ENCODE data around the gene CDO1.
"Not testable (repeated sequence)": the region's sequence is repeated elsewhere in the genome, so short reads cannot be mapped to it uniquely, and the experiment has no call there.

CDO1 gene

GRCh38 chr5:115810761-115811160 lies 5.7 kb downstream of the CDO1 start:
- Histone ChIP-seq H3K4me3 (ENCODE audit: low read depth in 1 of 2, low read length in 1 of 2) (no peak overlapping the region), H3K4me1 (ENCODE audit: control insufficient read depth in 1 of 2, insufficient read depth in 1 of 2, low read depth in 1 of 2, low read length in 1 of 2) (peaks cover 3 to 12% of the 10 kb centered on the region in 2 experiments), H3K36me3 (no peaks in the 10 kb centered on the region), H3K9me3 (no peaks in the 10 kb centered on the region), H3K27ac (no peak overlapping the region), H3K27me3 (peaks cover 96% of the 10 kb centered on the region)
- TF ChIP-seq, protein P1, sequence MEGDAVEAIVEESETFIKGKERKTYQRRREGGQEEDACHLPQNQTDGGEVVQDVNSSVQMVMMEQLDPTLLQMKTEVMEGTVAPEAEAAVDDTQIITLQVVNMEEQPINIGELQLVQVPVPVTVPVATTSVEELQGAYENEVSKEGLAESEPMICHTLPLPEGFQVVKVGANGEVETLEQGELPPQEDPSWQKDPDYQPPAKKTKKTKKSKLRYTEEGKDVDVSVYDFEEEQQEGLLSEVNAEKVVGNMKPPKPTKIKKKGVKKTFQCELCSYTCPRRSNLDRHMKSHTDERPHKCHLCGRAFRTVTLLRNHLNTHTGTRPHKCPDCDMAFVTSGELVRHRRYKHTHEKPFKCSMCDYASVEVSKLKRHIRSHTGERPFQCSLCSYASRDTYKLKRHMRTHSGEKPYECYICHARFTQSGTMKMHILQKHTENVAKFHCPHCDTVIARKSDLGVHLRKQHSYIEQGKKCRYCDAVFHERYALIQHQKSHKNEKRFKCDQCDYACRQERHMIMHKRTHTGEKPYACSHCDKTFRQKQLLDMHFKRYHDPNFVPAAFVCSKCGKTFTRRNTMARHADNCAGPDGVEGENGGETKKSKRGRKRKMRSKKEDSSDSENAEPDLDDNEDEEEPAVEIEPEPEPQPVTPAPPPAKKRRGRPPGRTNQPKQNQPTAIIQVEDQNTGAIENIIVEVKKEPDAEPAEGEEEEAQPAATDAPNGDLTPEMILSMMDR (IDR thresholded peaks at IDR 0.05), result no peak

DNA sequence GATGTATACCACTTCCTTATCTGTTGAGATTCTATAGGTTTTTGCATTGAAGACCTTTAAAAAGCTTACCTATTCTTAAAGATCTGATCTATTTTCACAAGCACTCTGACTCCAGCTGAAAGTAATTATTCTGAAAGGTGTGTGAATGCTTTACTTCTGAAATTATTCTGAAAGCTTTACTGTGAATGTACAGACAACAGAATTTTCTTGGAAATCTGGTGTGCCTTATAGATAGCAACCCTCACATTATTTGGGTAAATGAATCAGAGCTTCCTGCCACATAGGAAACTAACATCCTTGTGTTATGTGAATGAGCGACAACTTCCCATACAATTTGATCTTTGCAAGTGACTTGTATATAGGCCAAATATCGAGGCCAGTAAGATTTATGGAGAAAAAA lies 6.5 kb downstream of the CDO1 start:
- no peak overlapping the region for H3K27ac ChIP-seq
- H3K36me3 ChIP-seq, result no peaks in the 10 kb centered on the region
- H3K27me3 ChIP-seq, result peaks cover 92% of the 10 kb centered on the region
- peaks cover 0 to 8% of the 10 kb centered on the region in 2 experiments for H3K4me1 ChIP-seq (ENCODE audit: control insufficient read depth in 1 of 2, insufficient read depth in 1 of 2, low read depth in 1 of 2, low read length in 1 of 2)
- TF ChIP-seq, protein P1 (IDR thresholded peaks at IDR 0.05), result no peak
- no peaks in the 10 kb centered on the region for H3K9me3 ChIP-seq
- H3K4me3 ChIP-seq (ENCODE audit: low read depth in 1 of 2, low read length in 1 of 2), result no peak overlapping the region

- H3K9me3 ChIP-seq; H3K36me3 ChIP-seq; H3K4me3 ChIP-seq (ENCODE audit: low read depth in 1 of 2, low read length in 1 of 2); H3K4me1 ChIP-seq (ENCODE audit: control insufficient read depth in 1 of 2, insufficient read depth in 1 of 2, low read depth in 1 of 2, low read length in 1 of 2); H3K27ac ChIP-seq: not testable (repeated sequence)
- H3K27me3 ChIP-seq, result peaks cover 73% of the 10 kb centered on the region
Measured at GRCh38 chr5:115808066-115808465, 8.4 kb downstream of the CDO1 start.

GRCh38 chr5:115807654-115808052 lies 8.8 kb downstream of the CDO1 start:
- Histone ChIP-seq H3K27me3 (peaks cover 69% of the 10 kb centered on the region), H3K9me3 (no peaks in the 10 kb centered on the region), H3K27ac (no peak overlapping the region), H3K36me3 (no peaks in the 10 kb centered on the region), H3K4me3 (ENCODE audit: low read depth in 1 of 2, low read length in 1 of 2) (no peak overlapping the region), H3K4me1 (ENCODE audit: control insufficient read depth in 1 of 2, insufficient read depth in 1 of 2, low read depth in 1 of 2, low read length in 1 of 2) (no peaks in the 10 kb centered on the region)
- TF ChIP-seq, protein P1 (IDR thresholded peaks at IDR 0.05), result no peak

DNA sequence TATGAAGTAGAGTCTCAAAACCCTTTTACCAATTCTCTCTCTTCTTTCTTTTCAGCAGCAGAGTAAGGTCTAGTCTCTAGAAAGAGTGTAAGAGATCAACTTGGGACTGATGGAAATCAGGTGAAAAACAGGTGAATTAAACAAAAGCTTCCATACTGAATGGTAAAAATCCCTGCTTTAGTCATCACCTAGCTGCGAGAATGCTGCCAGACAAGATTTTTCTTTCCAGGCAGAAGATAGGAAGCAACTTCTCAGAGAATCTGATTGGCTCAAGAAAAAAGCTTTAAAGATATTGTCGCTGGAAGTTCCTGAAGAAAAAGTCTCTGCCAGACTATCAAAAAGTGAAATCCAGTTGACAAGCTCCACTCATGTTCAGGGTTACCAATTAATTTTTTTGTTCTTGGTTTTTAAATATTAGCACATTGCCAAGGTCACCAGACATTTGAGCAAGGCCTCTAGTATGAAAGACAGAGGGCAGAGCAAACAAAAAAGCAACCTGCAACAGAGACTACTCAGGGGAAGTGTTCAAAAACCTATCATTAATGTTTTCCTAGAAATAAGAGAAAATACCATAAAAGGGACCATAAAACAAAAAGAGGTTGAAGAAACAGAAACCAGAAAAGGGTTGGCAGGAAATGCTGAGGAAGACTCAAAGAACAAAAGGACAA lies 9.3 kb downstream of the CDO1 start:
- H3K4me3 ChIP-seq (ENCODE audit: low read depth in 1 of 2, low read length in 1 of 2), result no peak overlapping the region
- H3K27me3 ChIP-seq, result peaks cover 64% of the 10 kb centered on the region
- TF ChIP-seq, protein P1 (IDR thresholded peaks at IDR 0.05), result no peak
- no peak overlapping the region for H3K27ac ChIP-seq
- no peaks in the 10 kb centered on the region for H3K4me1 ChIP-seq (ENCODE audit: control insufficient read depth in 1 of 2, insufficient read depth in 1 of 2, low read depth in 1 of 2, low read length in 1 of 2)
- no peaks in the 10 kb centered on the region for H3K36me3 ChIP-seq
- H3K9me3 ChIP-seq, result no peaks in the 10 kb centered on the region

DNA sequence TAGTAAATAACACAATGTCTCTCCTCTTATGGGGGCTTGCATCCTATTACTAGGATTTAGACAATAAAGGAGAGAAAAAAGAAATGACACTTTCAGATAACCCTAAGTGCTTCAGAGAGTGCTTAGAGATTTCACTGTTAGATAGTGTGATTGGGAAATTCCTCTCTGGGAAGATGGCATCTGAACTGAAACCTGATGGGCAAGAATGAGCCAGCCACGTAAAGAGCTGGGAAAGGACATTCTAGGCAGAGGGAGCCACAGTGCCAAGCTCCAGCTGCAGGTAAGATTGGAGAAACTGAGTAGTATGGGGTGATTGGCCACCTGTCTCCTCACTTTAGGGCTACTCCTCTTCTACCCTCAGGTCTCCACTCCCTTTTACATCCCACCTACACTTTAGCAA lies 14.5 kb downstream of the CDO1 start:
- Histone ChIP-seq H3K36me3 (no peaks in the 10 kb centered on the region), H3K27me3 (peaks cover 32% of the 10 kb centered on the region), H3K27ac (no peak overlapping the region), H3K4me1 (ENCODE audit: control insufficient read depth in 1 of 2, insufficient read depth in 1 of 2, low read depth in 1 of 2, low read length in 1 of 2) (peaks cover 6 to 7% of the 10 kb centered on the region in 2 experiments), H3K9me3 (no peaks in the 10 kb centered on the region), H3K4me3 (ENCODE audit: low read depth in 1 of 2, low read length in 1 of 2) (no peak overlapping the region)
- TF ChIP-seq, protein P1 (IDR thresholded peaks at IDR 0.05), result no peak
